H9 (cell line): ENCODE data around the gene SERPINC1. TPM values are rescaled to one million over a fixed set of nuclear protein-coding genes. Genes with fewer than 3 reads are reported as not detected.

Experiments
- DNase-seq: peaks from one replicate; pipeline ENCODE4 v3.0.0-alpha.2; 2017
- H2AFZ ChIP-seq: one replicate; pipeline ENCODE4 v1.6.1; 2013; ENCODE audit warnings: mild to moderate bottlenecking, low read length, control low read depth, moderate library complexity
- H2AK5ac ChIP-seq: 2 replicates; pipeline ENCODE4 v1.6.1; 2013; ENCODE audit warnings: low read length, control low read depth, mixed read lengths; ENCODE audit not compliant: insufficient read length
- H2BK120ac ChIP-seq: one replicate; pipeline ENCODE4 v1.6.1; 2013; ENCODE audit warnings: low read depth, mild to moderate bottlenecking, low read length, control low read depth, inconsistent platforms; ENCODE audit not compliant: poor library complexity, severe bottlenecking
- H2BK12ac ChIP-seq: 2 replicates; pipeline ENCODE4 v1.6.1; 2013; ENCODE audit warnings: low read length, control low read depth, mixed read lengths, low read depth; ENCODE audit not compliant: insufficient read length
- H2BK15ac ChIP-seq: 2 replicates; pipeline ENCODE4 v1.6.1; 2013; ENCODE audit warnings: low read depth, low read length, control low read depth
- H2BK20ac ChIP-seq: one replicate; pipeline ENCODE4 v1.6.1; 2013; ENCODE audit warnings: low read depth, mild to moderate bottlenecking, low read length, control low read depth, inconsistent platforms; ENCODE audit not compliant: poor library complexity, severe bottlenecking
- H2BK5ac ChIP-seq: 2 replicates; pipeline ENCODE4 v1.6.1; 2013; ENCODE audit warnings: low read length, control low read depth, mixed read lengths; ENCODE audit not compliant: insufficient read length
- H3K14ac ChIP-seq: 2 replicates; pipeline ENCODE4 v1.6.1; 2013; ENCODE audit warnings: low read length, control low read depth; ENCODE audit not compliant: insufficient read depth
- H3K18ac ChIP-seq: 2 replicates; pipeline ENCODE4 v1.6.1; 2013; ENCODE audit warnings: low read depth, mild to moderate bottlenecking, mixed read lengths, low read length, control low read depth; ENCODE audit not compliant: insufficient read length
- H3K23ac ChIP-seq: 2 replicates; pipeline ENCODE4 v1.6.1; 2013; ENCODE audit warnings: low read length, control low read depth, mixed read lengths, low read depth; ENCODE audit not compliant: insufficient read length
- H3K23me2 ChIP-seq: 2 replicates; pipeline ENCODE4 v1.6.1; 2013; ENCODE audit warnings: low read depth, mild to moderate bottlenecking, mixed read lengths, low read length, control low read depth; ENCODE audit not compliant: insufficient read length, poor library complexity, severe bottlenecking
- H3K27ac ChIP-seq: 2 replicates; pipeline ENCODE4 v1.5.1; 2013; ENCODE audit warnings: low read length, control low read depth, mixed read lengths, low read depth; ENCODE audit not compliant: insufficient read length
- H3K27me3 ChIP-seq: 2 replicates; pipeline ENCODE4 v1.6.1; 2013; ENCODE audit warnings: low read length, control low read depth, inconsistent platforms; ENCODE audit not compliant: insufficient read depth
- H3K4ac ChIP-seq: 2 replicates; pipeline ENCODE4 v1.6.1; 2013; ENCODE audit warnings: low read depth, mild to moderate bottlenecking, control low read depth, inconsistent platforms, low read length, moderate library complexity
- H3K4me1 ChIP-seq: 2 replicates; pipeline ENCODE4 v1.6.1; 2013; ENCODE audit warnings: low read length, control low read depth, inconsistent platforms; ENCODE audit not compliant: insufficient read depth
- H3K4me2 ChIP-seq: 2 replicates; pipeline ENCODE4 v1.6.1; 2013; ENCODE audit warnings: low read length, control low read depth, mixed read lengths; ENCODE audit not compliant: insufficient read length, insufficient read depth
- H3K56ac ChIP-seq: 2 replicates; pipeline ENCODE4 v1.6.1; 2013; ENCODE audit warnings: low read depth, mild to moderate bottlenecking, mixed read lengths, low read length, control low read depth; ENCODE audit not compliant: insufficient read length
- H3K79me1 ChIP-seq: 2 replicates; pipeline ENCODE4 v1.6.1; 2013; ENCODE audit warnings: low read depth, mild to moderate bottlenecking, moderate library complexity, low read length, control low read depth, inconsistent platforms; ENCODE audit not compliant: insufficient read depth, poor library complexity, severe bottlenecking
- H3K79me2 ChIP-seq: 2 replicates; pipeline ENCODE4 v1.6.1; 2013; ENCODE audit warnings: low read length, control low read depth, inconsistent platforms; ENCODE audit not compliant: insufficient read depth
- H3K9ac ChIP-seq: 2 replicates; pipeline ENCODE4 v1.6.1; 2013; ENCODE audit warnings: low read length, control low read depth, mixed read lengths; ENCODE audit not compliant: insufficient read length; ENCODE audit errors: extremely low read depth
- H3K9me3 ChIP-seq: one replicate; pipeline ENCODE4 v1.6.1; 2013; ENCODE audit warnings: low read depth, low read length, inconsistent platforms; ENCODE audit not compliant: control insufficient read depth
- H3T11ph ChIP-seq: one replicate; pipeline ENCODE4 v1.6.1; 2013; ENCODE audit warnings: mild to moderate bottlenecking, low read length, control low read depth, inconsistent platforms
- H4K20me1 ChIP-seq: one replicate; pipeline ENCODE4 v1.6.1; 2013; ENCODE audit not compliant: control insufficient read depth, insufficient read length, insufficient read depth
- H4K5ac ChIP-seq: 2 replicates; pipeline ENCODE4 v1.6.1; 2013; ENCODE audit warnings: low read depth, mild to moderate bottlenecking, mixed read lengths, low read length, control low read depth; ENCODE audit not compliant: insufficient read length
- H4K8ac ChIP-seq: replicated peaks from 2 replicates; pipeline ENCODE4 v1.6.1; 2013; ENCODE audit warnings: low read length, control low read depth, mixed read lengths, low read depth; ENCODE audit not compliant: insufficient read length
- H4K91ac ChIP-seq: 2 replicates; pipeline ENCODE4 v1.6.1; 2013; ENCODE audit warnings: low read depth, mild to moderate bottlenecking, moderate library complexity, mixed read lengths, low read length, control low read depth; ENCODE audit not compliant: insufficient read length
- H3K27ac Mint-ChIP-seq, 3 experiments: 2 replicates in 2 of 3; 3 replicates in 1 of 3; pipeline ENCODE4 v1.8.0; 2020 to 2021; ENCODE audit warnings: mixed read lengths in 3 of 3, mild to moderate bottlenecking in 1 of 3, moderate library complexity in 1 of 3
- H3K27me3 Mint-ChIP-seq: 2 replicates; pipeline ENCODE4 v1.8.0; 2021; ENCODE audit warnings: low read depth, mild to moderate bottlenecking, moderate library complexity, mixed read lengths
- H3K36me3 Mint-ChIP-seq, 3 experiments: 2 replicates in 2 of 3; 3 replicates in 1 of 3; pipeline ENCODE4 v1.8.0; 2020 to 2021; ENCODE audit warnings: low read depth in 3 of 3, mixed read lengths in 3 of 3; ENCODE audit not compliant: insufficient read depth in 1 of 3
- H3K4me1 Mint-ChIP-seq, 2 experiments: 2 replicates each; pipeline ENCODE4 v1.8.0; 2020; ENCODE audit warnings: mixed read lengths in 2 of 2
- H3K4me3 Mint-ChIP-seq, 2 experiments: 2 replicates in 1 of 2; 3 replicates in 1 of 2; pipeline ENCODE4 v1.8.0; 2020 to 2021; ENCODE audit warnings: mild to moderate bottlenecking in 2 of 2, mixed read lengths in 2 of 2, moderate library complexity in 1 of 2
- H3K9me3 Mint-ChIP-seq, 2 experiments: 2 replicates in 1 of 2; 3 replicates in 1 of 2; pipeline ENCODE4 v1.8.0; 2020; ENCODE audit warnings: mild to moderate bottlenecking in 2 of 2, mixed read lengths in 2 of 2, moderate library complexity in 1 of 2
- CTCF ChIP-seq: fragments of 200-600 bp; sonication (generic); conservative IDR thresholded peaks from 3 replicates; pipeline ENCODE4 v1.8.0; 2021; ENCODE audit warnings: antibody characterized with exemption, mild to moderate bottlenecking
- WGBS: extraction: QIAGEN DNeasy Blood & Tissue Kit; methylation state at CpG from one replicate; pipeline ENCODE4 v1.1.7; 2013; ENCODE audit warnings: missing lambda C conversion rate, low lambda C conversion rate, mixed read lengths; ENCODE audit not compliant: insufficient read length; ENCODE audit errors: extremely low coverage; 5-methylcytosine and 5-hydroxymethylcytosine counted together
- total RNA-seq: library from RNA; stranded (reverse); gene quantifications from 2 replicates; pipeline ENCODE4 v1.2.1, GENCODE V29; 2021

SERPINC1 gene
- total RNA-seq, 1 experiment from 2014 or later, result not detected

DNA sequence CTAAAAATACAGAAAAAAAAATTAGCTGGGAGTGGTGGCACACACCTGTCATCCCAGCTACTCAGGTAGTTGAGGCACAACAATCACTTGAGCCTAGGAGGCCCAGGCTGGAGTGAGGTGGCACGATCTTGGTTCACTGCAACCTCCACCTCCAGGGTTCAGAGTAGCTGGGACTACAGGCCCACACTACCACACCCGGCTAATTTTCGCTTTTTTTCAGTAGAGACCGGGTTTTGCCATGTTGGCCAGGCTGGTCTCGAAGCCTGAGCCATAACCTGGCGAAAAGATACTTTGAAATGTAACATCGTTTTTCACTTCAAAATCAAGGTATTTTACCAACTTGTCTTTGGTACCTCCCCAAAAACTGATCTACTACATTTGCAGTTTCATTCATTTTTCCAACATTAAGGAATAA is 55.4 kb downstream of the SERPINC1 start:
- H3K4me2 ChIP-seq, result no peak overlapping the region
- H3K27me3 Mint-ChIP-seq, result no peaks in the 10 kb centered on the region; the same call in 1 of the 2 replicates
- no peaks in the 10 kb centered on the region for H3K4me1 ChIP-seq
- H3K4me1 Mint-ChIP-seq, result peaks cover 16 to 32% of the 10 kb centered on the region in 2 experiments
- no peak overlapping the region for H3K23ac ChIP-seq
- no peak overlapping the region for H3K27ac ChIP-seq
- peaks cover 0 to 3% of the 10 kb centered on the region in 2 experiments; a peak in 1 of 5 replicates for H3K9me3 Mint-ChIP-seq
- H2BK20ac ChIP-seq, result no peak overlapping the region
- no peak overlapping the region for H3K9ac ChIP-seq
- no peak overlapping the region for H4K91ac ChIP-seq
- no peak overlapping the region for H3K56ac ChIP-seq
- H2AK5ac ChIP-seq, result no peak overlapping the region
- no peak overlapping the region for H3K4ac ChIP-seq
- H3K79me2 ChIP-seq, result peaks cover 7% of the 10 kb centered on the region; the same call in 1 of the 2 replicates
- no peak overlapping the region for H2BK12ac ChIP-seq
- TF ChIP-seq CTCF, result no peak
- H2AFZ ChIP-seq, result no peak overlapping the region
- no peaks in the 10 kb centered on the region for H3K79me1 ChIP-seq
- peak; percentile 57 for DNase-seq
- no peak overlapping the region for H4K5ac ChIP-seq
- H3K27me3 ChIP-seq, result no peaks in the 10 kb centered on the region
- H4K8ac ChIP-seq, result no peak overlapping the region
- H2BK15ac ChIP-seq, result no peak overlapping the region
- no CpG with 5 or more reads among the region's 7 CpGs for WGBS
- no peak overlapping the region; a peak in 1 of 5 replicates for H3K4me3 Mint-ChIP-seq
- no peaks in the 10 kb centered on the region for H4K20me1 ChIP-seq
- H3K14ac ChIP-seq, result no peak overlapping the region
- H3K36me3 Mint-ChIP-seq, result peaks cover 34 to 83% (median 55%) of the 10 kb centered on the region in 3 experiments
- H2BK120ac ChIP-seq, result no peak overlapping the region
- H3K9me3 ChIP-seq, result no peaks in the 10 kb centered on the region
- no peak overlapping the region for H3K18ac ChIP-seq
- H3T11ph ChIP-seq, result no peak overlapping the region
- H2BK5ac ChIP-seq, result no peak overlapping the region
- peaks cover 3% of the 10 kb centered on the region for H3K23me2 ChIP-seq
- H3K27ac Mint-ChIP-seq, result peak overlapping the region in 1 of 3 experiments; percentile 88; a peak in 3 of 7 replicates
